Loucy (cell line): Measurements from ENCODE around the gene TNFRSF14.

Experiments used
- EZH2phosphoT487 ChIP-seq: fragments of 200-600 bp; IDR thresholded peaks from 2 replicates; pipeline ENCODE4 v1.6.1; 2018; ENCODE audit warnings: antibody characterized with exemption, mild to moderate bottlenecking, moderate library complexity, borderline replicate concordance
- TF ChIP-seq, protein P1 (sequence below): fragments of 200-600 bp; sonication (generic); conservative IDR thresholded peaks from 2 replicates; pipeline ENCODE4 v1.5.1; 2014; ENCODE audit warnings: mild to moderate bottlenecking, antibody characterized with exemption, low read length

DNA sequence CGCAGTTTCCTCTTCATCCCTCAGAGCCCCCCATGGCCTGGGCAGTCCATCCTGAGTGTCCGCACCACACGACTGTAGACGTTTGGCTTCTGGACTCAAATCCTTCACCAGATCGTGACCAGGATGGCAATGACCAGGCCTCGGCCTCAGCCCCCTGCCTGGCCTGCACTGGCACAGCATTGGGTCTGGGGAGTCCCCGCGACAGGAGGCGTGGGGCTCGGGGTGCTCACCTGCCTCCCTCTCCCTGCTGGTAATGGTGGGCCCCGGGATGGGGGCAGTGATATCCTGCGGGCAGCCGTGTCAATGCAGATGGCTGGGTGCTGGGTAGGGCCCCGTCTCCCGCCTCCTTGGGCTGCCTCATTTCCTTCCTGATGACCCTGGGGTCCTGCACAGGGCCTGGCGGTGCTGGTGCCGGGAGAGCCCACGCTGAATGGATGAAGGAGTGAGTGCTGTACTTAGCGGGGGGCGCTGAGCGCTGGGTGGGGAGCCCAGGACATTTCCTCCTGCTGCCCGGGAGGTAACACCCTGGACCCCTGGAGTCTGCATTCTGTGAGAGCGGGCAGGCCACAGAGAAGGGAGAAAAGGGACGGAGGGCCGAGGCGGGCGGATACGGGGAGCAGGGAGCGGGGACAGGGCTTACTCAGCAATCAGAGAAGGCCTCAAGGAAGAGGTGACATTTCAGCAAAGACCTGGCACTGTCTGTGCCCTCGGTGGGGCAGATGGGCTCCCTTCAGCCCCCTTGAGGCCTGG, 2.1 kb upstream of the TNFRSF14 start:
- TF ChIP-seq, protein P1, sequence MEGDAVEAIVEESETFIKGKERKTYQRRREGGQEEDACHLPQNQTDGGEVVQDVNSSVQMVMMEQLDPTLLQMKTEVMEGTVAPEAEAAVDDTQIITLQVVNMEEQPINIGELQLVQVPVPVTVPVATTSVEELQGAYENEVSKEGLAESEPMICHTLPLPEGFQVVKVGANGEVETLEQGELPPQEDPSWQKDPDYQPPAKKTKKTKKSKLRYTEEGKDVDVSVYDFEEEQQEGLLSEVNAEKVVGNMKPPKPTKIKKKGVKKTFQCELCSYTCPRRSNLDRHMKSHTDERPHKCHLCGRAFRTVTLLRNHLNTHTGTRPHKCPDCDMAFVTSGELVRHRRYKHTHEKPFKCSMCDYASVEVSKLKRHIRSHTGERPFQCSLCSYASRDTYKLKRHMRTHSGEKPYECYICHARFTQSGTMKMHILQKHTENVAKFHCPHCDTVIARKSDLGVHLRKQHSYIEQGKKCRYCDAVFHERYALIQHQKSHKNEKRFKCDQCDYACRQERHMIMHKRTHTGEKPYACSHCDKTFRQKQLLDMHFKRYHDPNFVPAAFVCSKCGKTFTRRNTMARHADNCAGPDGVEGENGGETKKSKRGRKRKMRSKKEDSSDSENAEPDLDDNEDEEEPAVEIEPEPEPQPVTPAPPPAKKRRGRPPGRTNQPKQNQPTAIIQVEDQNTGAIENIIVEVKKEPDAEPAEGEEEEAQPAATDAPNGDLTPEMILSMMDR, result no peak
- no peak for TF ChIP-seq EZH2phosphoT487
